Thyroid gland (tissue), 4 donors: ENCODE results near the gene SYAP1. TPM values are rescaled to one million over a fixed set of nuclear protein-coding genes. Genes with fewer than 3 reads are reported as not detected.
"Not testable (repeated sequence)": the region's sequence is repeated elsewhere in the genome, so short reads cannot be mapped to it uniquely, and the experiment has no call there.

Source experiments
- DNase-seq, 2 donors: peaks; one replicate each; pipeline ENCODE4 v3.0.0-alpha.2; 2019
- H3K27ac ChIP-seq, 3 donors: fragments of 200-600 bp; sonication (generic); 1 replicate in 2 of 3; 2 replicates in 1 of 3; pipeline ENCODE4 v1.5.1; 2016 to 2019; ENCODE audit warnings: mild to moderate bottlenecking in 1 of 3, moderate library complexity in 1 of 3
- H3K27me3 ChIP-seq: fragments of 200-600 bp; sonication (generic); one replicate; pipeline ENCODE4 v1.5.1; 2019
- H3K36me3 ChIP-seq, 2 donors: fragments of 200-600 bp; sonication (generic); one replicate each; pipeline ENCODE4 v1.5.1; 2016 to 2019
- H3K4me1 ChIP-seq, 2 donors: fragments of 200-600 bp; sonication (generic); one replicate each; pipeline ENCODE4 v1.5.1; 2017 to 2019
- H3K4me3 ChIP-seq, 3 donors: fragments of 200-600 bp; sonication (generic); replicated peaks in 1 of 3; 1 replicate in 2 of 3; 2 replicates in 1 of 3; pipeline ENCODE4 v1.5.1; 2016; ENCODE audit warnings: mild to moderate bottlenecking in 1 of 3
- H3K9me3 ChIP-seq: fragments of 200-600 bp; sonication (generic); one replicate; pipeline ENCODE4 v1.5.1; 2017
- CTCF ChIP-seq, 6 experiments: fragments of 200-600 bp in 3 of 6; fragments of 450-650 bp in 3 of 6; sonication (generic) in 3 of 6; IDR thresholded peaks; one replicate each; pipeline ENCODE4 v1.5.1; 2016 to 2019; ENCODE audit warnings: antibody characterized with exemption in 6 of 6, mild to moderate bottlenecking in 2 of 6, inconsistent platforms in 1 of 6, moderate library complexity in 1 of 6
- POLR2A ChIP-seq, 2 donors: fragments of 450-650 bp; IDR thresholded peaks; one replicate each; pipeline ENCODE4 v1.6.1; 2017; ENCODE audit warnings: antibody characterized with exemption in 2 of 2, mild to moderate bottlenecking in 2 of 2, moderate library complexity in 1 of 2
- WGBS, 2 donors: methylation state at CpG; one replicate each; pipeline ENCODE4 v1.1.5; 2017; 5-methylcytosine and 5-hydroxymethylcytosine counted together
- intact Hi-C: fragments of 100-400 bp; cut with DNase I; formaldehyde crosslinking; loops from one replicate; pipeline ENCODE4 v1.15.1; 2023
- total RNA-seq, 4 donors: library from RNA; depleted of rRNA; stranded (reverse); fragments of >200 nt; gene quantifications; one replicate each; pipeline ENCODE4 v1.2.3, GENCODE V29; 2016

SYAP1 gene
- total RNA-seq, 4 donors from 2014 or later: 24.7 to 34.2 (median 31.0) TPM

GRCh38 chrX:16725072-16725471, 5.7 kb downstream of the SYAP1 start:
- DNase-seq: no peak
- TF ChIP-seq CTCF (IDR thresholded peaks at IDR 0.05): no peak
- TF ChIP-seq POLR2A (IDR thresholded peaks at IDR 0.05): no peak
- no peaks in the 10 kb centered on the region for H3K36me3 ChIP-seq
- H3K27ac ChIP-seq: no peak overlapping the region
- intact Hi-C loops: no loop called here
- 91 to 94% methylated on average over 7 of the region's 7 CpGs for WGBS, 2 donors
- no peak overlapping the region for H3K4me3 ChIP-seq
- no peaks in the 10 kb centered on the region for H3K27me3 ChIP-seq
- H3K9me3 ChIP-seq: no peaks in the 10 kb centered on the region
- H3K4me1 ChIP-seq: peaks cover 9 to 12% of the 10 kb centered on the region in 2 donors

GRCh38 chrX:16726347-16726988, 7.1 kb downstream of the SYAP1 start:
- DNase-seq, intact Hi-C loops, H3K4me1 ChIP-seq, H3K9me3 ChIP-seq, H3K4me3 ChIP-seq, H3K27ac ChIP-seq, H3K27me3 ChIP-seq, H3K36me3 ChIP-seq: not testable (repeated sequence)
- WGBS, 2 donors: 92 to 95% methylated on average over 5 of the region's 5 CpGs

GRCh38 chrX:16727637-16728036, 8.2 kb downstream of the SYAP1 start:
- Histone ChIP-seq H3K27ac (no peak overlapping the region), H3K4me1 (no peaks in the 10 kb centered on the region), H3K4me3 (no peak overlapping the region), H3K36me3 (no peaks in the 10 kb centered on the region), H3K9me3 (no peaks in the 10 kb centered on the region), H3K27me3 (no peaks in the 10 kb centered on the region)
- DNase-seq: no peak
- intact Hi-C loops: no loop called here
- no peak for TF ChIP-seq POLR2A (IDR thresholded peaks at IDR 0.05)
- TF ChIP-seq CTCF (IDR thresholded peaks at IDR 0.05): no peak

- DNase-seq: no peak
- no peaks in the 10 kb centered on the region for H3K36me3 ChIP-seq
- intact Hi-C loops: no loop called here
- H3K4me1 ChIP-seq: no peaks in the 10 kb centered on the region
- WGBS, 2 donors: 100% methylated on average over 1 of the region's 1 CpG
- no peaks in the 10 kb centered on the region for H3K27me3 ChIP-seq
- H3K9me3 ChIP-seq: no peaks in the 10 kb centered on the region
- no peak overlapping the region for H3K27ac ChIP-seq
- no peak for TF ChIP-seq POLR2A (IDR thresholded peaks at IDR 0.05)
- no peak for TF ChIP-seq CTCF (IDR thresholded peaks at IDR 0.05)
- H3K4me3 ChIP-seq: no peak overlapping the region
These were observed 11.0 kb downstream of the SYAP1 start for GRCh38 chrX:16730450-16730849.

- no peaks in the 10 kb centered on the region for H3K4me1 ChIP-seq
- no peaks in the 10 kb centered on the region for H3K9me3 ChIP-seq
- intact Hi-C loops: no loop called here
- H3K36me3 ChIP-seq: peaks cover 12 to 17% of the 10 kb centered on the region in 2 donors
- no peak overlapping the region for H3K27ac ChIP-seq
- H3K4me3 ChIP-seq: no peak overlapping the region
- no peak for DNase-seq
- no peak for TF ChIP-seq POLR2A (IDR thresholded peaks at IDR 0.05)
- no peak for TF ChIP-seq CTCF (IDR thresholded peaks at IDR 0.05)
- H3K27me3 ChIP-seq: no peaks in the 10 kb centered on the region
These were observed 13.6 kb downstream of the SYAP1 start for GRCh38 chrX:16733013-16733412.

GRCh38 chrX:16737024-16737423, 17.6 kb downstream of the SYAP1 start:
- intact Hi-C loops: no loop called here
- Histone ChIP-seq H3K36me3 (peaks cover 17 to 29% of the 10 kb centered on the region in 2 donors), H3K27ac (no peak overlapping the region), H3K4me3 (no peak overlapping the region), H3K4me1 (no peaks in the 10 kb centered on the region), H3K27me3 (no peaks in the 10 kb centered on the region), H3K9me3 (no peaks in the 10 kb centered on the region)
- 88 to 96% methylated on average over 2 to 5 of the region's 5 CpGs for WGBS, 2 donors
- TF ChIP-seq POLR2A (IDR thresholded peaks at IDR 0.05): no peak
- no peak for TF ChIP-seq CTCF (IDR thresholded peaks at IDR 0.05)
- no peak for DNase-seq
